ENCODE results near the gene TOGARAM2. TPM values are rescaled to one million over a fixed set of nuclear protein-coding genes. Genes with fewer than 3 reads are reported as not detected.

Gene TOGARAM2
- total and polyA plus RNA-seq, 2 experiments from 2014 or later = 1.8 TPM

GRCh38 chr2:29073933-29074332 is 92.8 kb downstream of the TOGARAM2 start:
- H4K20me1 ChIP-seq (replicated peaks; ENCODE audit: insufficient read depth) = no peaks in the 10 kb centered on the region
- H3K27ac Mint-ChIP-seq = no peak overlapping the region
- H3K9me2 ChIP-seq (ENCODE audit: insufficient read depth) = no peaks in the 10 kb centered on the region
- H3K36me3 Mint-ChIP-seq (ENCODE audit: low read depth) = no peaks in the 10 kb centered on the region
- H3K4me2 ChIP-seq = no peak overlapping the region
- H2AFZ ChIP-seq = no peak overlapping the region
- peaks cover under 1% of the 10 kb centered on the region; the same call in 1 of the 3 replicates for H3K9me3 Mint-ChIP-seq
- DNase-seq (ENCODE audit: low spot score) = no peak
- peaks cover 3% of the 10 kb centered on the region; the same call in 1 of the 3 replicates for H3K4me1 Mint-ChIP-seq
- H3K79me2 ChIP-seq (replicated peaks; ENCODE audit: insufficient read depth) = no peaks in the 10 kb centered on the region
- ATAC-seq = no peak
- no peak overlapping the region for H3K4me3 ChIP-seq
- H3K27ac ChIP-seq (ENCODE audit: low read depth) = no peak overlapping the region
- no peak overlapping the region for H3K4me3 Mint-ChIP-seq
- H3K27me3 Mint-ChIP-seq (ENCODE audit: insufficient read depth, low read depth, poor library complexity) = peaks cover 5% of the 10 kb centered on the region
- no peaks in the 10 kb centered on the region for H3K4me1 ChIP-seq (ENCODE audit: insufficient read depth)
- TF ChIP-seq JUNB (IDR thresholded peaks at IDR 0.05; ENCODE audit: unreplicated experiment) (no peak), ZNF462 (CRISPR knock-in tag; IDR thresholded peaks at IDR 0.05) (no peak), EZH2 (IDR thresholded peaks at IDR 0.05; ENCODE audit: low read depth, unreplicated experiment) (no peak), REST (IDR thresholded peaks at IDR 0.05; ENCODE audit: unreplicated experiment) (no peak), ZNF114 (CRISPR knock-in tag; IDR thresholded peaks at IDR 0.05) (no peak), NANOG (IDR thresholded peaks at IDR 0.05; ENCODE audit: borderline replicate concordance) (no peak), EZH2phosphoT487 (IDR thresholded peaks at IDR 0.05; ENCODE audit: unreplicated experiment) (no peak), CREB1 (CRISPR knock-in tag; IDR thresholded peaks at IDR 0.05; ENCODE audit: low read depth) (no peak), ZNF331 (CRISPR knock-in tag; IDR thresholded peaks at IDR 0.05; ENCODE audit: low read depth) (no peak)
- no peaks in the 10 kb centered on the region for H3K27me3 ChIP-seq (ENCODE audit: insufficient read depth)
- no peaks in the 10 kb centered on the region for H3F3A ChIP-seq (replicated peaks; ENCODE audit: low read depth)
- no peaks in the 10 kb centered on the region for H3K36me3 ChIP-seq (ENCODE audit: insufficient read depth)

Data from GM23338 (cell line).